Muscle of leg (tissue), 16 donors: ENCODE results near the gene PSPN. TPM values are rescaled to one million over a fixed set of nuclear protein-coding genes. Genes with fewer than 3 reads are reported as not detected.

Experiments
- DNase-seq: peaks from one replicate; pipeline ENCODE4 v3.0.0; 2013
- H3K27ac ChIP-seq: one replicate; pipeline ENCODE4 v1.5.1; 2013; ENCODE audit warnings: mild to moderate bottlenecking, low read length, control low read depth
- H3K27me3 ChIP-seq: one replicate; pipeline ENCODE4 v1.6.1; 2013; ENCODE audit warnings: low read length; ENCODE audit not compliant: control insufficient read depth, insufficient read depth
- H3K36me3 ChIP-seq: one replicate; pipeline ENCODE4 v1.6.1; 2013; ENCODE audit warnings: low read length; ENCODE audit not compliant: control insufficient read depth, insufficient read depth
- H3K4me1 ChIP-seq: one replicate; pipeline ENCODE4 v1.6.1; 2013; ENCODE audit warnings: low read length; ENCODE audit not compliant: control insufficient read depth, insufficient read depth
- H3K4me3 ChIP-seq: one replicate; pipeline ENCODE4 v1.5.1; 2013; ENCODE audit warnings: low read length, control low read depth
- H3K9me3 ChIP-seq: replicated peaks from 2 replicates; pipeline ENCODE4 v1.6.1; 2013; ENCODE audit warnings: low read depth, low read length; ENCODE audit not compliant: control insufficient read depth
- WGBS: methylation state at CpG from one replicate; pipeline ENCODE4 v1.1.5; 2013; ENCODE audit warnings: missing lambda C conversion rate; ENCODE audit not compliant: insufficient coverage; 5-methylcytosine and 5-hydroxymethylcytosine counted together
- long read RNA-seq, 11 donors: transcript quantifications; one replicate each; lab custom pipeline, GENCODE V29; 2026
- polyA plus RNA-seq, 8 donors: library from polyadenylated mRNA; unstranded; fragments of 120-200 nt; gene quantifications; one replicate each; pipeline versions ENCODE4 v1.2.1 to v1.2.3, GENCODE V29; 2013; ENCODE audit warnings: inconsistent platforms in 1 of 8, low replicate concordance in 1 of 8; ENCODE audit not compliant: insufficient read length in 8 of 8, insufficient read depth in 1 of 8
- total RNA-seq: library from RNA; stranded (reverse); fragments of 120-200 nt; gene quantifications from one replicate; pipeline ENCODE4 v1.2.4, GENCODE V29; 2013

Gene PSPN, protein sequence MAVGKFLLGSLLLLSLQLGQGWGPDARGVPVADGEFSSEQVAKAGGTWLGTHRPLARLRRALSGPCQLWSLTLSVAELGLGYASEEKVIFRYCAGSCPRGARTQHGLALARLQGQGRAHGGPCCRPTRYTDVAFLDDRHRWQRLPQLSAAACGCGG
- 1.2 TPM for total RNA-seq
- polyA plus RNA-seq, result 1 to 10 TPM in 7 of 8 donors, under 1 TPM in 1; 0.88 to 1.5 (median 1.1) TPM
- long read RNA-seq, donor 1, partial matches to known transcripts, result 0 of 4 reads
- long read RNA-seq, donor 1, other reads (novel, unspliced or antisense), result 0 of 4 reads
- long read RNA-seq, donor 2, partial matches to known transcripts, result 0 of 2 reads
- long read RNA-seq, donor 2, other reads (novel, unspliced or antisense), result 0 of 2 reads
- long read RNA-seq, donor 3, transcript PSPN-202 (1 exons, 3,911 nt), result major isoform, 6 of 6 reads
- long read RNA-seq, donor 3, partial matches to known transcripts, result 0 of 6 reads
- long read RNA-seq, donor 3, other reads (novel, unspliced or antisense), result 0 of 6 reads
- long read RNA-seq, donor 4, transcript PSPN-202 (1 exons, 3,911 nt), result major isoform, 6 of 6 reads
- long read RNA-seq, donor 4, partial matches to known transcripts, result 0 of 6 reads
- long read RNA-seq, donor 4, other reads (novel, unspliced or antisense), result 0 of 6 reads
- long read RNA-seq, donor 5, transcript PSPN-202 (1 exons, 3,911 nt), result major isoform, 13 of 13 reads
- long read RNA-seq, donor 5, partial matches to known transcripts, result 0 of 13 reads
- long read RNA-seq, donor 5, other reads (novel, unspliced or antisense), result 0 of 13 reads
- long read RNA-seq, donor 6, partial matches to known transcripts, result 0 of 2 reads
- long read RNA-seq, donor 6, other reads (novel, unspliced or antisense), result 0 of 2 reads
- long read RNA-seq, donor 7, transcript PSPN-202 (1 exons, 3,911 nt), result major isoform, 8 of 8 reads
- long read RNA-seq, donor 7, partial matches to known transcripts, result 0 of 8 reads
- long read RNA-seq, donor 7, other reads (novel, unspliced or antisense), result 0 of 8 reads
- long read RNA-seq, donor 8, transcript PSPN-202 (1 exons, 3,911 nt), result major isoform, 9 of 9 reads
- long read RNA-seq, donor 8, partial matches to known transcripts, result 0 of 9 reads
- long read RNA-seq, donor 8, other reads (novel, unspliced or antisense), result 0 of 9 reads
- long read RNA-seq, donor 9, transcript PSPN-202 (1 exons, 3,911 nt), result major isoform, 8 of 8 reads
- long read RNA-seq, donor 9, partial matches to known transcripts, result 0 of 8 reads
- long read RNA-seq, donor 9, other reads (novel, unspliced or antisense), result 0 of 8 reads
- long read RNA-seq, donor 10, transcript PSPN-202 (1 exons, 3,911 nt), result major isoform, 11 of 11 reads
- long read RNA-seq, donor 10, partial matches to known transcripts, result 0 of 11 reads
- long read RNA-seq, donor 10, other reads (novel, unspliced or antisense), result 0 of 11 reads
- long read RNA-seq, donor 11, transcript PSPN-202 (1 exons, 3,911 nt), result major isoform, 10 of 10 reads
- long read RNA-seq, donor 11, partial matches to known transcripts, result 0 of 10 reads
- long read RNA-seq, donor 11, other reads (novel, unspliced or antisense), result 0 of 10 reads

DNA sequence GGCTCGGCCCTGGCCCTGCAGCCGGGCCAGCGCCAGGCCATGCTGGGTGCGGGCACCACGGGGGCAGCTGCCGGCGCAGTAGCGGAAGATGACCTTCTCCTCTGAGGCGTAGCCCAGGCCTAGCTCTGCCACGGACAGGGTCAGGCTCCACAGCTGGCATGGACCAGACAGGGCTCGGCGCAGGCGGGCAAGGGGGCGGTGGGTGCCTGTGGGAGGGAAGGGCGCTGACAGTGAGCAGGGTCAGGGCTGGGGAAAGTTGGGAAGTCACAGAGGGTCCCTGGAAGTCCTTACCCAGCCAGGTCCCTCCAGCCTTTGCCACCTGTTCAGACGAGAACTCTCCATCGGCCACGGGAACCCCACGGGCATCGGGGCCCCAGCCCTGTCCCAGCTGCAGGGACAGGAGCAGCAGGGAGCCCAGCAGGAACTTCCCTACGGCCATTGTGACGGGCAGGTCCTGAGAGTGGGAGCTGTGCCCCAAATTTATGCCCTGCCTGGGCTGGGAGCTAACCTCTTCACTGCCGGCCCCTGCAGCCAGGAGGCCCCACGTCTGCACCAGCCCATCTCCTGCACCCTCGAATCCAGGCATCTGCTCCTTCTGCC lies at the start of gene PSPN:
Gene PSPN (minus strand): TSS at position 523 of the 600 bp plus-strand sequence. CDS start 84 bp downstream, at position 439.
- WGBS, result 81% methylated on average over 25 of the region's 25 CpGs
- Histone ChIP-seq H3K27ac (peak within 1 kb of the TSS; percentile 20), H3K4me1 (peaks cover 36% of the 10 kb centered on the region), H3K4me3 (no peak within 1 kb of the TSS), H3K9me3 (peaks cover 8% of the 10 kb centered on the region), H3K36me3 (peaks cover 36% of the 10 kb centered on the region), H3K27me3 (no peaks in the 10 kb centered on the region)
- DNase-seq, result no peak

DNA sequence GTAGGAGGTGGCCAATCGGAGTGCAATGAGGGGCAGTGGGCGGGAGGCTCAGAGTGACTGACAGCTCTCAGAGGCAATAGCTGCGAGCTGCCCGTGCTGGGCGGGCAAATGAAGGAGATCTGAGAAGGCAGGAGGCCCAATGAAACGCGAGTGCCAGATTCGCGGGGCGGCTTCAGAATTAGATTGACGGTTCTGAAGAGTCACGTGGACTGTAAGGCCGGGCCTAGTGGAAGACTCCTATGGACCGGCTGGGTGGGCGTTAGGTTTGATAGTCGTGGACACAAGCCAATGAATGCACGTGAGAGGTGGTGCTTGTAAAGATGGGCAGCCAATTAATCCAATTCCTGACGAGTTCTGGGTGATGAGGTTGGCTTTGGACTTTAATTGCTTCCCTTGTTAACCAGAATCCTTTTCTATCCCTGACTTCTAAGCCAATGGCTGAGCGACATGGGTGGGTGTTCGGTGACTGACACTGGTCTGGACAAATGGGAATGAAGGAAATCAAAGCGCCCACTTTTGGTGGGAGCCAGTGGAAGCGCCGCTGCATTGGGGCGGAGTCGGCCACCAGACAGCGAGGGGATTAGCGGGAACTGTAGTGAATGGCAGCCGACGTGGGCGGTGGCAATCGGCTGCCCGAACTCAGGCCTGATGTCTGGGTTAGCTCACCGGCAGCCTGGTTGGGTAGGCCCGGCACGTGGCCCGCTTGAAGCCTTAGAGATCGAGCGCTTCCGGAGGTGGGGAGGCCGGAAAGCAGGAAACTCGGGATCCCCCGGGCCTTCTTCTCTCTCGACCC lies 49.4 kb upstream of the PSPN start:
- peak overlapping the region; percentile 21 for H3K4me3 ChIP-seq
- DNase-seq, result peak; percentile 100
- peaks cover 28% of the 10 kb centered on the region for H3K4me1 ChIP-seq
- peaks cover 26% of the 10 kb centered on the region for H3K36me3 ChIP-seq
- H3K9me3 ChIP-seq, result peaks cover 2% of the 10 kb centered on the region
- H3K27ac ChIP-seq, result peak overlapping the region; percentile 97
- H3K27me3 ChIP-seq, result peaks cover 6% of the 10 kb centered on the region
- WGBS, result 4% methylated on average over 34 of the region's 43 CpGs

DNA sequence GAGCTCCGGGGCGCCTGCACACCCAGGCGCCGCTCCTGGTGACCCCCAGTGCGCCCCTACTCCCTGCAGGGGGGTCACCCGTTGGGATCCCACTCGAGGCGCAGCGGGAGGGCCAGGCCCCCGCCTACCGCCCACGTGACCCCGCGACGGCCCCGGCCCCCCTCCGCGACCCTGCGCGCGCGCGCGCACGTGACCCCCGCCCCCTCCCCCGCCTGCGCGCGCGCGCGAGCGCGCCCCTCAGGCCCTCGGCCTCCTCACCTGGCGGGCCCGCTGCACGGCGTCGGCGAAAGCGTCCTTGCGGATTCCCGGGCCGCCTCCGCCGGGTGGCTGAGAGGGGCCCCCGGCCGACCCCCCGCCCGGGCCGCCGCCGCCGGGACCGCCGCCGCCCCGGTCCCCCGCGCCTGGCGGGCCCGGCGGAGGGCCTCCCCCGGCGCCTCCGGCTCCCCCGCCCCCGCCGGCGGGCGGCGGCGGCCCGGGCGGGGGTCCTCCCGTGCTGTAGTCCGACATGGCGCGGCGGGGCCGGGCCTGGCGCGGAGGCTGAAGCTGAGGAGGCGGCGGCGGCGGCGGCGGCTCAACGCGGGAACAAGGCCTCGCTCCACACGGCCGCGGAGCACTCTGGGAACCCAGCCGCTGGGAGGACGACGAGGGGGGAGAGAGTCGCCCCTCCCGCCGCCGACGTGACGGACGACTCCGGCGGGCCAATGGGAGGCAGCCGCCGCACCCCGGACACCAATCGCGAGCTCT lies 48.6 kb upstream of the PSPN start, which contains the start of gene KHSRP:
Gene KHSRP (minus strand): TSS at position 617 of the 744 bp plus-strand sequence. CDS start 110 bp downstream, at position 507.
- H3K4me3 ChIP-seq, result peak within 1 kb of the TSS; percentile 93
- H3K27ac ChIP-seq, result peak within 1 kb of the TSS; percentile 97
- H3K9me3 ChIP-seq, result peaks cover 2% of the 10 kb centered on the region
- H3K27me3 ChIP-seq, result no peaks in the 10 kb centered on the region
- peaks cover 33% of the 10 kb centered on the region for H3K36me3 ChIP-seq
- WGBS, result under 1% methylated on average over 86 of the region's 114 CpGs
- peak; percentile 44 for DNase-seq
- peaks cover 28% of the 10 kb centered on the region for H3K4me1 ChIP-seq

DNA sequence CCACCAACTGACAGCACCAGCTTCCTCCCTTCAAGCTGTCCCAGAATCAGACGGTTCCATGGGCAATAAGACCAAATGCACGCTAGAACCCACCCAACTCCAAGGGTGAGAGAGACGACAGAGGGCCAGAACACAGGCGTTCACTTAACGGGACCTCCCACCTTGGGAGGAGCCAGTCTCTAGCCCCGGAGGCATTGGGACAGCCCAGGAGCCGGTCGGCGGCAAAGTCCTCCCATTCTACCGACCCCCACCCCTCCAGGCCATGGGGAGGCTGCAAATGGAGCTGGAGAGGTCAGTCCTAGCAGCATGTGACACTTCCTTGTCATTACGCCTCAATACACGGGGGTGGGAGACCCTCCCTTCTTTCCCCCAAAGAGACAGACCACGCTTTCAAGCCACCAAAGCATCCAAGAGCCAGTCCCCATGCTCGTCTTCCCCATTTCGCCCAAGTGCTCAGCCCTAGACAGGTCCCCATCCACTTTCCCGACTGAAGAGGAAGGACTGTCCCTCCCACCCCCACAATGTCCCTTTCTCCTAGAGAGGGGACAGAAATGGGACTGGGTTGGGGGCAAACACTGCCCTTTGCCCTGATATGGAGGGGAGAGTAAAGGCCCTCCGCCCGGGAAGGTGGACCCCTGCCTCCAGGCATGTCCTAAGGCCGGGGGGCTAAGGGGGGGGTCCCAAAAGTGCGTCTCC lies 47.9 kb upstream of the PSPN start:
- DNase-seq, result peak; percentile 60
- Histone ChIP-seq H3K4me3 (peak overlapping the region; percentile 93), H3K4me1 (peaks cover 28% of the 10 kb centered on the region), H3K36me3 (peaks cover 41% of the 10 kb centered on the region), H3K27me3 (no peaks in the 10 kb centered on the region), H3K9me3 (peaks cover 2% of the 10 kb centered on the region), H3K27ac (peak overlapping the region; percentile 87)
- 0% methylated on average over 13 of the region's 20 CpGs for WGBS

DNA sequence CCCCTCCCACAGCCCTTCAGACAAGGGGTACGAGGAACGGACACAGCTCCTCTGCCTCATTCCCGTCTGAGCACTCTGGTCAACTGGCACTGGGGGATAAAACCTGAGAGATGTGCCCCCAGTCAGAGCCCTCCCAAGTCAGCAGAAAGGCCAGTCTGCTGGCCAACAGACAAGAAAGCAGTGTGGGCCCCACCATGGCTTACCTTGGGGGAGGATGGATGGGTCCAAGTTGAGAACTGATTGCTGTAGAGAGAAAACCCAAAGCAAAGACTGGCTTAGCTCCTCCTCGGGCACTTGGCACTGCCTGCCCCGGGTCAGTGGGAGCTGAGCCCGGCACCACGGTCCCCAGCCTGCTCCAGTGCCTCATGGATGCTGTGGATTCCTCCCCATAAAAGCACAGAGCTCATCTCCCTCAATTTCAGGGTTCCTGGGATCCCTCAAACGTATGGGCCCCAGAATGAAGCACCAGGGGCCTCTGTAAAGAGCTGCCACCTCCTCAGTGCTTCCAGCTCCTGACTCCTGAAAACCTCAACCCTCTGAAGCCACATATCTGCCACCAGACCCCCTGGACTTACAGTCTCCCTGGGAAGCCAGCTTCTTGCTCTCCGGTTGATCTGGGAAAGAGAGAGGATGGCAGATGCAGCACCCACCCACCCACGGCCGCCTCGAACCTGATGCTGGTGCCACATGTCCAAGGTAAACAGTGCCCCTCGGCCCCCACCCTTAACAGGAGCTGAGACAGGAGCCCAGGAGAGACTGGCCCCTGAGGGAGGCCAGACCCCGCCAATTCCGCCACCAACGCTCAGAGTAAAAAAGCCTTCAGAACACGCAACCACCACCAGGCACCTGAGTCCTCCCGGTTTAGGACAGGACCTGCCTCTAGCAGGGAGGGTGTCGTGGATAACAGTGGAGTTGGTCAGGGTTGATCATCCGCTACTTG lies 45.6 kb upstream of the PSPN start:
- 74% methylated on average over 16 of the region's 20 CpGs for WGBS
- H3K4me3 ChIP-seq, result no peak overlapping the region
- no peak for DNase-seq
- H3K9me3 ChIP-seq, result peaks cover 2% of the 10 kb centered on the region
- H3K27ac ChIP-seq, result no peak overlapping the region
- no peaks in the 10 kb centered on the region for H3K27me3 ChIP-seq
- peaks cover 64% of the 10 kb centered on the region for H3K36me3 ChIP-seq
- peaks cover 28% of the 10 kb centered on the region for H3K4me1 ChIP-seq

DNA sequence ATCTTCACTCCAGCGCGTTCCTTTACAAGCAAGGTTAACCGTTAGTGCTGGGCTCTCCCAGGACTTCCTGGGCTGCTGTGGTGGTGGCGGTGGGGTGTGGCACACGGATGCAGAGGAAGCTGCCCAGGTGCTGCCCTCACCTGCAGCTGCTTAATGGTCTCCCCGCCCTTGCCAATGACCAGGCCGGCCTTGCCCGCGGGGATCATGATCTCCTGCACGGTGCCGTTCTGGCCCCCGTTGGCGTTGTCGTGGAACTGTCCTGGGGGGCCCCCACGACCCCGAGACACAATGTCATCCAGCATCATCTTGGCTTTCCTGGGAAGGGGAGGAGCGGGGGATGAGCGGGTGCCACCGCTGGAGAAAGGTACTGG lies 42.8 kb upstream of the PSPN start:
- Histone ChIP-seq H3K27ac (no peak overlapping the region), H3K36me3 (peaks cover 89% of the 10 kb centered on the region), H3K4me1 (peaks cover 17% of the 10 kb centered on the region), H3K27me3 (no peaks in the 10 kb centered on the region), H3K4me3 (no peak overlapping the region), H3K9me3 (no peaks in the 10 kb centered on the region)
- no peak for DNase-seq
- 88% methylated on average over 18 of the region's 19 CpGs for WGBS

DNA sequence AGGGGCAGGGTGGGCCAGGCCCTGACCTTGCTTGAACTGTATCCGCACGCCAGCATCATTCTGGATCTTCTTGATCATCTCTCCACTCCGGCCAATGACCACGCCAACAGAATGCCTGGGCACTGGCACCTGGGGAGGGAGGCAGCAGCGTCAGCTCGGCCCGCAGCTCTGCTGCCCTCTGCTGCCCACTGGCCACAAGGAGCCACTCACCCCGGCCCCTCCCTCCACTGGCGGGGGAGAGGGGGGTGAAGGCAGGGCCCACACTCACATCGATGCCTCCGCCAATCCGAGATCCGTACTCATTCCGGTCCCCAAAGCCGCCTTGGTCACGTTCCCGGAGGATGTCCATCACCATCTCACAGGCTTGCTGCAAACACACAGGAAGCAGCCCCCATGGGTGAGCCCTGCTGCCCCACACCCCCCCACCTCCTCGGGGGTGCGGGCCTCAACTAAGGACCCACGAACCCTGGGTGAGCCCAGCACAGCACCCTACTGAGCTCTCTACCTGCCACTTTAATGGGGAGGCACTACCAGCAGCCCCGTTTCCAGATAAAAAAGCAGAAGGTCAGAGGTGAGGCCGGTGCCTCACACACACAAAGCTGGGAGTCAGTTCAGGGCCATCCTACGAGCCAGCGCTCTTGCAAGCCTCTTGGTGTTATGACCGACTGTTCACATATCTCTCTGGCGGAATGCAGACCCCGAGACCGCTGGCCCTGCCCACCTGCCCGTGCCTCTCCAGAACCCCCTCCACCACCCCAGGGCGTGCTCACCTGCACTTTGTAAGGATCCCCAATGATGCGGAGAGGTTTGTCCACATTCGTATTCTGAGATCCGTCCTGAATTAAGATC lies 42.2 kb upstream of the PSPN start:
- Histone ChIP-seq H3K27me3 (no peaks in the 10 kb centered on the region), H3K4me1 (peaks cover 11% of the 10 kb centered on the region), H3K36me3 (peaks cover 94% of the 10 kb centered on the region), H3K9me3 (no peaks in the 10 kb centered on the region), H3K4me3 (no peak overlapping the region), H3K27ac (no peak overlapping the region)
- 76% methylated on average over 28 of the region's 33 CpGs for WGBS
- no peak for DNase-seq
